H1 (cell line): Measurements from ENCODE around the gene DOCK1. TPM values are rescaled to one million over a fixed set of nuclear protein-coding genes. Genes with fewer than 3 reads are reported as not detected.

Experiments used
- CTCF ChIA-PET: fragments of 300-600 bp; sonication (Branson Sonifier 250); formaldehyde crosslinking; loops from one replicate; lab custom pipeline; 2021; ENCODE audit not compliant: partially characterized antibody; lab: Charles Lee
- POLR2A ChIA-PET: fragments of 300-600 bp; sonication (Branson Sonifier 250); formaldehyde crosslinking; loops from one replicate; lab custom pipeline; 2021; ENCODE audit warnings: inconsistent platforms; ENCODE audit not compliant: partially characterized antibody; lab: Charles Lee
- DNase-seq, 2 experiments: peaks; one replicate each; pipeline versions ENCODE4 v3.0.0 to v3.0.0-alpha.2; 2010 to 2022; ENCODE audit warnings: low spot score in 2 of 2, low read depth in 1 of 2, mixed read lengths in 1 of 2
- FAIRE-seq: peaks from 2 replicates; lab custom pipeline; 2011; peaks lifted over from hg19 to GRCh38; lab: Jason Lieb, UNC
- H2AFZ ChIP-seq: 2 replicates; pipeline ENCODE4 v1.8.1; 2012; ENCODE audit warnings: low read length, inconsistent platforms
- H2AK5ac ChIP-seq: 2 replicates; pipeline ENCODE4 v1.6.1; 2013; ENCODE audit warnings: low read depth, low read length
- H2BK120ac ChIP-seq: replicated peaks from 2 replicates; pipeline ENCODE3; 2013; ENCODE audit warnings: low read depth, low read length, inconsistent platforms
- H2BK12ac ChIP-seq: 2 replicates; pipeline ENCODE4 v1.6.1; 2013; ENCODE audit warnings: low read depth, low read length
- H2BK15ac ChIP-seq: 2 replicates; pipeline ENCODE4 v1.6.1; 2013; ENCODE audit warnings: low read length
- H2BK20ac ChIP-seq: 2 replicates; pipeline ENCODE4 v1.6.1; 2013; ENCODE audit warnings: low read length
- H2BK5ac ChIP-seq: 2 replicates; pipeline ENCODE4 v1.6.1; 2013; ENCODE audit warnings: low read depth, low read length
- H3K14ac ChIP-seq: 2 replicates; pipeline ENCODE4 v1.6.1; 2013; ENCODE audit warnings: inconsistent platforms; ENCODE audit not compliant: insufficient read length
- H3K18ac ChIP-seq: 2 replicates; pipeline ENCODE4 v1.6.1; 2013; ENCODE audit warnings: low read length; ENCODE audit errors: extremely low read depth
- H3K23ac ChIP-seq: 2 replicates; pipeline ENCODE4 v1.6.1; 2013; ENCODE audit warnings: inconsistent platforms; ENCODE audit not compliant: insufficient read length
- H3K23me2 ChIP-seq: 2 replicates; pipeline ENCODE4 v1.6.1; 2013; ENCODE audit warnings: low read depth, low read length
- H3K27ac ChIP-seq: 2 replicates; pipeline ENCODE4 v1.6.1; 2011; ENCODE audit warnings: low read depth, low read length, inconsistent platforms
- H3K27me3 ChIP-seq, 4 experiments: replicated peaks in 1 of 4; 1 replicate in 1 of 4; 2 replicates in 3 of 4; pipeline versions ENCODE4 v1.6.1 to v1.8.1; 2011 to 2013; ENCODE audit warnings: low read length in 3 of 4, mild to moderate bottlenecking in 3 of 4, inconsistent platforms in 2 of 4, mixed read lengths in 2 of 4, moderate library complexity in 1 of 4; ENCODE audit not compliant: control insufficient read depth in 3 of 4, insufficient read depth in 3 of 4; ENCODE audit errors: extremely low read depth in 1 of 4
- H3K36me3 ChIP-seq, 4 experiments: 2 replicates each; pipeline versions ENCODE4 v1.6.1 to v1.8.1; 2011 to 2013; ENCODE audit warnings: mild to moderate bottlenecking in 4 of 4, low read length in 3 of 4, moderate library complexity in 2 of 4, control low read depth in 1 of 4, inconsistent platforms in 1 of 4; ENCODE audit not compliant: insufficient read depth in 4 of 4, control insufficient read depth in 2 of 4
- H3K4ac ChIP-seq: replicated peaks from 2 replicates; pipeline ENCODE3; 2013; ENCODE audit warnings: low read length, low read depth, mixed read lengths, inconsistent platforms; ENCODE audit not compliant: insufficient read length
- H3K4me1 ChIP-seq, 4 experiments: replicated peaks in 1 of 4; 1 replicate in 1 of 4; 2 replicates in 3 of 4; pipeline versions ENCODE4 v1.6.1 to v1.8.1; 2011 to 2013; ENCODE audit warnings: low read length in 3 of 4, inconsistent platforms in 2 of 4, mixed read lengths in 1 of 4; ENCODE audit not compliant: insufficient read depth in 4 of 4, control insufficient read depth in 3 of 4
- H3K4me2 ChIP-seq, 2 experiments: 2 replicates each; pipeline versions ENCODE4 v1.6.1 to v1.8.1; 2011 to 2013; ENCODE audit warnings: low read depth in 2 of 2, low read length in 2 of 2, control low read depth in 1 of 2, inconsistent platforms in 1 of 2, mild to moderate bottlenecking in 1 of 2; ENCODE audit not compliant: insufficient read depth in 1 of 2
- H3K4me3 ChIP-seq, 4 experiments: fragments of 200-600, 300-600 bp in 1 of 4; sonication (generic), shearing (Covaris generic), sonication (Bioruptor Twin) in 1 of 4; 2 replicates each; pipeline versions ENCODE4 v1.5.1 to v1.8.1; 2011 to 2016; ENCODE audit warnings: low read length in 4 of 4, low read depth in 3 of 4, control low read depth in 2 of 4, inconsistent platforms in 2 of 4, mild to moderate bottlenecking in 2 of 4, mixed read lengths in 1 of 4, moderate library complexity in 1 of 4; ENCODE audit not compliant: insufficient read depth in 2 of 4; ENCODE audit errors: extremely low read depth in 1 of 4
- H3K56ac ChIP-seq: replicated peaks from 2 replicates; pipeline ENCODE3; 2013; ENCODE audit warnings: low read depth, mild to moderate bottlenecking, mixed read lengths, low read length, inconsistent platforms; ENCODE audit not compliant: insufficient read length
- H3K79me1 ChIP-seq: 2 replicates; pipeline ENCODE4 v1.6.1; 2013; ENCODE audit warnings: low read depth, low read length, control low read depth
- H3K79me2 ChIP-seq, 2 experiments: 2 replicates each; pipeline versions ENCODE4 v1.6.1 to v1.8.1; 2012 to 2013; ENCODE audit warnings: low read length in 2 of 2, mild to moderate bottlenecking in 2 of 2, inconsistent platforms in 1 of 2; ENCODE audit not compliant: insufficient read depth in 2 of 2, control insufficient read depth in 1 of 2
- H3K9ac ChIP-seq, 4 experiments: replicated peaks in 1 of 4; 1 replicate in 1 of 4; 2 replicates in 3 of 4; pipeline versions ENCODE4 v1.6.1 to v1.8.1; 2011 to 2013; ENCODE audit warnings: low read depth in 3 of 4, low read length in 3 of 4, control low read depth in 2 of 4, mild to moderate bottlenecking in 2 of 4, moderate library complexity in 2 of 4, inconsistent platforms in 1 of 4; ENCODE audit errors: extremely low read depth in 1 of 4
- H3K9me3 ChIP-seq, 2 experiments: 2 replicates each; pipeline versions ENCODE4 v1.6.1 to v1.8.1; 2012 to 2013; ENCODE audit warnings: mild to moderate bottlenecking in 2 of 2, moderate library complexity in 2 of 2, control low read depth in 1 of 2, inconsistent platforms in 1 of 2, low read depth in 1 of 2, low read length in 1 of 2, mixed read lengths in 1 of 2; ENCODE audit not compliant: insufficient read depth in 2 of 2
- H4K20me1 ChIP-seq, 2 experiments: replicated peaks in 1 of 2; 2 replicates each; pipeline versions ENCODE3 to v1.8.1; 2011 to 2013; ENCODE audit warnings: inconsistent platforms in 2 of 2, low read length in 2 of 2, mild to moderate bottlenecking in 1 of 2; ENCODE audit not compliant: insufficient read depth in 2 of 2, control insufficient read depth in 1 of 2
- H4K5ac ChIP-seq: 2 replicates; pipeline ENCODE4 v1.6.1; 2013; ENCODE audit warnings: low read length, low read depth, mixed read lengths, inconsistent platforms; ENCODE audit not compliant: insufficient read length
- H4K8ac ChIP-seq: 2 replicates; pipeline ENCODE4 v1.8.0; 2013; ENCODE audit warnings: mild to moderate bottlenecking, moderate library complexity, low read length, inconsistent platforms; ENCODE audit not compliant: insufficient read depth; ENCODE audit errors: extremely low read depth
- H4K91ac ChIP-seq: replicated peaks from 2 replicates; pipeline ENCODE3; 2013; ENCODE audit warnings: low read length, mixed read lengths, inconsistent platforms; ENCODE audit not compliant: insufficient read length
- BCL11A ChIP-seq, 2 experiments: IDR thresholded peaks; one replicate each; pipeline ENCODE4 v1.6.1; 2011; ENCODE audit warnings: low read depth in 2 of 2, low read length in 2 of 2, mild to moderate bottlenecking in 2 of 2
- CHD1 ChIP-seq: IDR thresholded peaks from 2 replicates; pipeline ENCODE4 v1.6.1; 2012; ENCODE audit warnings: low read depth, low read length, improper control_type of control experiment
- SUZ12 ChIP-seq: fragments of 200-600 bp; sonication (generic); IDR thresholded peaks from 2 replicates; pipeline ENCODE4 v1.6.1; 2012; ENCODE audit warnings: mild to moderate bottlenecking, inconsistent platforms, low read length, moderate library complexity, mixed read lengths
- TAF7 ChIP-seq: optimal IDR thresholded peaks from 2 replicates; pipeline ENCODE3; 2011; ENCODE audit warnings: low read depth, mild to moderate bottlenecking, inconsistent platforms, low read length, moderate library complexity, borderline replicate concordance
- TCF12 ChIP-seq: IDR thresholded peaks from 2 replicates; pipeline ENCODE4 v1.6.1; 2011; ENCODE audit warnings: low read depth, mild to moderate bottlenecking, low read length
- WGBS, 2 experiments: shearing (Covaris generic) in 1 of 2; methylation state at CpG; one replicate each; pipeline versions ENCODE4 v1.1.6 to v1.1.7; 2013 to 2015; ENCODE audit warnings: low lambda C conversion rate in 2 of 2, mixed read lengths in 2 of 2, inconsistent platforms in 1 of 2, low coverage in 1 of 2, missing lambda C conversion rate in 1 of 2; ENCODE audit not compliant: insufficient replicate concordance in 2 of 2, insufficient coverage in 1 of 2, insufficient read length in 1 of 2; ENCODE audit errors: extremely low coverage in 1 of 2, missing lambda C conversion rate in 1 of 2; 5-methylcytosine and 5-hydroxymethylcytosine counted together
- polyA plus RNA-seq, 7 experiments: library from polyadenylated mRNA; depleted of rRNA in 3 of 7; stranded (reverse) in 5 of 7; unstranded in 2 of 7; fragments of >200 nt in 5 of 7; fragments of 200-250 nt in 2 of 7; gene quantifications; 1 replicate in 5 of 7; 2 replicates in 1 of 7; 4 replicates in 1 of 7; pipeline versions ENCODE4 v1.2.1 to v1.2.3, GENCODE V29; 2011 to 2013; ENCODE audit warnings: missing spikeins in 2 of 7, mixed read lengths in 2 of 7
- total RNA-seq: library from RNA; stranded (reverse); fragmentation: NEBNext Ultra II Directional; extraction: Animal tissue kit (Norgen Biotek cat#: 25700); gene quantifications from 2 replicates; pipeline ENCODE4 v1.2.1, GENCODE V29; 2021

DOCK1 gene
- total and polyA plus RNA-seq, 2 of the 8 experiments (the other 6 are each of a cell fraction or from before 2014, with no cell fraction given): 11.6 to 53.0 TPM

- H2AK5ac ChIP-seq: no peak overlapping the region
- WGBS, 2 experiments: 78% methylated on average over 4 of the region's 4 CpGs; no CpG with 5 or more reads in 1 of the 2 experiments
- H3K79me2 ChIP-seq: no peaks in the 10 kb centered on the region
- no peak overlapping the region for H4K5ac ChIP-seq
- no peaks in the 10 kb centered on the region for H3K27me3 ChIP-seq
- no peak overlapping the region for H3K23ac ChIP-seq
- no peak overlapping the region for H2BK120ac ChIP-seq
- no peaks in the 10 kb centered on the region for H3K4me1 ChIP-seq
- peaks cover 10 to 14% of the 10 kb centered on the region in 2 experiments for H3K9me3 ChIP-seq
- no peak overlapping the region for H3K4me3 ChIP-seq
- FAIRE-seq (no peak), DNase-seq (no peak)
- H3K27ac ChIP-seq: no peak overlapping the region
- no peak overlapping the region for H3K56ac ChIP-seq
- H3K4ac ChIP-seq: no peak overlapping the region
- no peak overlapping the region for H3K14ac ChIP-seq
- no peak overlapping the region for H4K8ac ChIP-seq
- H2BK15ac ChIP-seq: no peak overlapping the region
- H3K79me1 ChIP-seq: no peaks in the 10 kb centered on the region; the same call in 1 of the 2 replicates
- H4K91ac ChIP-seq: no peak overlapping the region
- ChIA-PET CTCF (interaction anchor here (1.3 kb wide), 1 partner anchor 20 kb away, joined by 3 read pairs; no protein-coding TSS in a partner anchor), POLR2A (no interaction called here)
- H2AFZ ChIP-seq: no peak overlapping the region
- peaks cover 0 to 7% (median 0%) of the 10 kb centered on the region in 4 experiments; a peak in 4 of 8 replicates for H3K36me3 ChIP-seq
- H2BK20ac ChIP-seq: no peak overlapping the region
- no peak for TF ChIP-seq SUZ12
- TF ChIP-seq TAF7: no peak
- no peak for TF ChIP-seq BCL11A (IDR thresholded peaks at IDR 0.05; ENCODE audit: low read depth in 2 of 2, low read length in 2 of 2)
- no peak for TF ChIP-seq CHD1
- TF ChIP-seq TCF12: no peak
- no peak overlapping the region for H3K9ac ChIP-seq
- H3K18ac ChIP-seq: no peak overlapping the region
- H3K23me2 ChIP-seq: no peaks in the 10 kb centered on the region
- no peak overlapping the region for H2BK12ac ChIP-seq
- no peak overlapping the region for H3K4me2 ChIP-seq
- H2BK5ac ChIP-seq: no peak overlapping the region
- H4K20me1 ChIP-seq: no peaks in the 10 kb centered on the region
Observed at GRCh38 chr10:127276794-127277462, 371.7 kb downstream of the DOCK1 start.
